Tibial nerve (tissue), 4 donors: Measurements from ENCODE around the gene SH3TC1.

Experiments used
- CTCF ChIP-seq, 5 experiments: fragments of 200-600 bp in 3 of 5; fragments of 450-650 bp in 2 of 5; sonication (generic) in 3 of 5; IDR thresholded peaks; one replicate each; pipeline ENCODE4 v1.5.1; 2016 to 2019; ENCODE audit warnings: antibody characterized with exemption in 5 of 5, mild to moderate bottlenecking in 3 of 5, moderate library complexity in 2 of 5
- EP300 ChIP-seq, 2 donors: sonication (generic); formaldehyde crosslinking; IDR thresholded peaks; one replicate each; pipeline ENCODE4 v1.6.1; 2017; ENCODE audit warnings: antibody characterized with exemption in 2 of 2, mild to moderate bottlenecking in 1 of 2
- POLR2A ChIP-seq, 2 donors: fragments of 450-650 bp; IDR thresholded peaks; one replicate each; pipeline ENCODE4 v1.6.1; 2017; ENCODE audit warnings: antibody characterized with exemption in 2 of 2, mild to moderate bottlenecking in 2 of 2, moderate library complexity in 2 of 2

- no peak for TF ChIP-seq CTCF (IDR thresholded peaks at IDR 0.05)
- TF ChIP-seq POLR2A (IDR thresholded peaks at IDR 0.05): no peak
- TF ChIP-seq EP300 (IDR thresholded peaks at IDR 0.05): no peak
These were observed 36.1 kb downstream of the SH3TC1 start for GRCh38 chr4:8235224-8235623.
